NCI-H510A (cell line): ENCODE measurements around the gene OR10K2.
"Not testable (repeated sequence)": the region's sequence is repeated elsewhere in the genome, so short reads cannot be mapped to it uniquely, and the experiment has no call there.

Experiments used
- DNase-seq: peaks from one replicate; lab custom pipeline; 2025; lab: John Stamatoyannopoulos, UW

Gene OR10K2, protein sequence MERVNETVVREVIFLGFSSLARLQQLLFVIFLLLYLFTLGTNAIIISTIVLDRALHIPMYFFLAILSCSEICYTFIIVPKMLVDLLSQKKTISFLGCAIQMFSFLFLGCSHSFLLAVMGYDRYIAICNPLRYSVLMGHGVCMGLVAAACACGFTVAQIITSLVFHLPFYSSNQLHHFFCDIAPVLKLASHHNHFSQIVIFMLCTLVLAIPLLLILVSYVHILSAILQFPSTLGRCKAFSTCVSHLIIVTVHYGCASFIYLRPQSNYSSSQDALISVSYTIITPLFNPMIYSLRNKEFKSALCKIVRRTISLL

DNA sequence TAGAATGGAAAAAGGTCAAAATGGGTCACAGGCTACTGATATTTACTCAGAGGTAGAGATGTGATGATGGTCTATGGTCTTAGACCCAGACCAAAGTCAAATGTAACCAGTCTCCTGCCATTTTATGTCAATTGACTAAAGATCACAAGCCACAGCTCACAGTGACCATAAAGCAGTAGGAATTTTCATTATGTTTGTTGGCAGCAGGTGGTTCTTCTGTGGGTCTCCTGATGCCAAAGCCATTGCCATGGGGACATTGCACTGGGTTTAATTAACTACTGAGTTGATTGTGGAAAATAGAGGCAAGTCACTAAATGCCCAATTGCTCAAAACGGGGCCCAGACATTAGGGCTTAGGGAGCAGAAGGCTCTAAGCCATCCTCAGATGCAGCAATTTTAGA, at the start of gene OR10K2:
Gene OR10K2, minus strand, starts transcription at position 101 of the 400 bp plus-strand sequence. CDS start 5,371 bp downstream, outside the sequence.
- no peak for DNase-seq

DNA sequence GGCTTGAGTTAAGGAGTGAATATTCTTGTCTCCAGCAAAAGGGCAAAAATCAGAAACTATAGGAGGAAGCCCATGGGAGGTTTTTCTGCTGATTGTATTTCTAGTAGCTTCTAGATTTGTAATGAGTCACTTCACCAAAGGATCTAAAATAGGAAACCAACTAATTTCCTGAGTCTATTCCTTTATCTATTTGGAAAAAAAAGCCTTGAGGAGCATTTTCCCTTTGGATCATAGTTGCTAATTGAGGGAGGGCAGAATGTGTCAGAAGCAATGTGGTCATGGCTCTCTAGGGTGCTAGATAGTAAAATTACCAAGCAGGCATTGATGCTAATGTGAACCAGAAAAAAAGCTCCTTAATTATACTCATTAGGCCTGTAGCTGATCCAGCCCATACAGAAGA, 45.9 kb upstream of the OR10K2 start, which contains the start of gene OR10R2:
Gene OR10R2, plus strand, starts transcription at position 301 of the 400 bp plus-strand sequence. CDS start 106 bp downstream, outside the sequence.
- no peak for DNase-seq

DNA sequence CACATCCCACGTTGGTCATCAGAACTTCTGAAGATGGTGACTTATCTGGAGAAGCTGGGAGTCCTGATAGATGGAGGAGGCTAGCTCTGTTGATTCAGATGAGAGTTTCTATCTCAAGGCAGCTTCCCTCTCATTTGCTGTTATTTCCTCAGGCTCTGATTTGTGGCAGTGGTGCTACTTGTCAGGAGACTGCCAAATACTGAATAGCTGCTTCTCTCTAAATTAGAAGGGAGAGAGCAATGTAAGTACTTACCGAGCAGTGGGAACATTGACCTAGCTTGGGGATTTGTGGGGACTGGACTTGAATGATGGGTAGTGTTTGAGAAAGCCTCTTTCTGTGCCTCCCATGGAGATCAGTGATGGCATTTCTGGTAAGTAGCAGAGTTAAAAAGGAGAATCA, 35.5 kb upstream of the OR10K2 start, which contains the start of gene OR10K1:
Gene OR10K1, plus strand, starts transcription at position 301 of the 400 bp plus-strand sequence. CDS start 3,728 bp downstream, outside the sequence.
- DNase-seq = no peak

DNA sequence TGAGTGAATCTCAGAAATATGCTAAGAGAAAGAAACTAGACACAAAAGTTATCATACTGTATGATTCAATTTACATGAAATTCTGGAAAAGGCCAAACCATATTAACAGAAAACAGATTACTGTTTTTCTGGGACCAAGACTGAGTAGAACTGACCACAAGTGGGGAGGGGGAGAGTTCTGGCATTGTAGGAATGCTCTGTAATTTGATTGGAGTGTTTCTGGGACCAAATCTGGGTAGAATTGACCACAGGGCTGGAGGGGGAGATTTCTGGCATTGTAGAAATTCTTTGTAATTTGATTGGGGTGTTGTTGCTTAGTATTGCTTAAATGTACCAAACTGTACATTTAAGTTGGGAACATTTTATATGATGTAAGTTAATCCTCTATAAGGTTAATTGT, 32.2 kb upstream of the OR10K2 start:
- no peak for DNase-seq

DNA sequence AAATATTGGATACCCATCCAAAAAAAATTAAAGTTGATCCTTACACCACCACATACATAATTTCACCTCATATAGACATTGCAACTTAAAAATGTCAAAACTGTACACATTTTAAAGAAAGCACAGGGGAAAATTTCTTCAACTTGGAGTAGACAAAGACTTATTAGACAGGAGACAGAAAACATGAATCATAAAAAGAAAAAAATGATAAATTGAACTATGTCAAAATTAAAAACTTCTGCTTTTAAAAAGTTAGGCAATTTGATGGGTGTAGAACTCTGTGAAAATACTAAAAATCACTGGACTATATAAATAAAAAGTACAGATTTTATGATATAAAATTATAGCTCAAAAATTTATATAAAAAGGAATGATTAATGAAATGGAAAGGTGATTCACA, 31.2 kb upstream of the OR10K2 start:
- DNase-seq = no peak

DNA sequence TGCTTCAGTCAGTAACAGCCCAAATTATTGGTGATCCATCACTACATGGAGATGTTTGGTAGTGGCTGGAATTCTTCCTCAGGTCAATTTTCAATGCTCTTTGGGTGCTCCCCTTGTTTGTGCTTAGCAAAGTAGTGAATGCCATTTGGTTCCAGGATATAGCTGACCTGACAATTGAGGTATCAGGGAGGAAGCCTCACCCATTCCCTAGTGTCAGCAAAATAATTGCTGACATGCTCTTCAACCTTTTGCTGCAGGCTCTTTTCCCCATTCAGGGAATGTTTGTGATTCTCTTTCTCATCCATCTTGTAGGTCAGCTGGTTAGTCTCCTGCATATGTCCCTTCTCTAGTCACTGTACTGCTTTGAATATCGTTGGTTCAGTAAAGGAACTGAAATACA, 28.5 kb upstream of the OR10K2 start:
- no peak for DNase-seq

DNA sequence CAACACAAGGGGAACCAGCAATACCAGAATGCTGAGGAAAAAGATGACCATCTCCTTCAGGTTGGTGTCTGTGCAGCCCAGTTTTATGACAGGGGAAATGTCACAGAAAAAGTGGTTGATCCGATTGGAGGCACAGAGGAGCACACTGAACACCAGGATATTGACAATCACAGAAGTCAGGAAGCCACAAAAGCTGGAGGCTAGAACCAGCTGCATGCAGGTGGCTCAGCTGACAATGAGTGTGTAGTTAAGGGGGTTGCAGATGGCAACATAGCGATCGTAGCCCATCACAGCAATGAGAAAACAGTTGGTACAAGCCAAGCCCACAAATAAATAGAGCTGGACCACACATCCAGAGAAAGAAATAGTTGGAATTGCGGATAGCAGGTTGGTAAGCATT, 19.3 kb upstream of the OR10K2 start:
- no peak for DNase-seq

DNA sequence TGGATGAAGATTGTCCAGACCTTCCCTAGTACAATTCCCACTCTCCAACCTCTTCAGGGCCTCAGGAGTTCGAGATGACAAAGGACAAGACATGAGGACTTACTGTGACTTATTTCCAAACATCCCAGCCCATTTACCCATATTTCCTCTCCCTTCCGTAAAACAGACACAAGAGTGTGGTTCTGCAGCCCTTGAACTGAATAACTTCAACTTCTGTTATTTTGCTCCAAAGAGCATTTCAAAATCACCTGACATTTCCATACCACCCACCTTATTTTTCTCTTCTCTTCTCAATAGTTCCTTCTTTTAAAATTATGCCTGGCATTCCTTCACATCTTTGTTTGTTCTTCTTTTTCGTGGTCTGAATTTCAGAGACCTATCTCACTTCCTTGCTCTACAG, 8.7 kb upstream of the OR10K2 start:
- no peak for DNase-seq

DNA sequence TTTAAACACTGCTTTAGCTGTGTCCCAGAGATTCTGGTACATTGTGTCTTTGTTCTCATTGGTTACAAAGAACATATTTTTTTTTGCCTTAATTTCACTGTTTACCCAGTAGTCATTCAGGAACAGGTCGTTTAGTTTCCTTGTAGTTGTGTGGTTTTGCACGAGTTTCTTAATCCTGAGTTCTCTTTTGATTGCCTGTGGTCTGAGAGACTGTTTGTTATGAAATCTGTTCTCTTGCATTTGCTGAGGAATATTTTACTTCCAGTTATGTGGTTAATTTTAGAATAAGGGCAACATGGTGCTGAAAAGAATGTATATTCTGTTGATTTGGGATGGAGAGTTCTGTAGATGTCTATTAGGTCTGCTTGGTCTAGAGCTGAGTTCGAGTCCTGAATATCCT, 4.1 kb upstream of the OR10K2 start:
- DNase-seq = not testable (repeated sequence)

DNA sequence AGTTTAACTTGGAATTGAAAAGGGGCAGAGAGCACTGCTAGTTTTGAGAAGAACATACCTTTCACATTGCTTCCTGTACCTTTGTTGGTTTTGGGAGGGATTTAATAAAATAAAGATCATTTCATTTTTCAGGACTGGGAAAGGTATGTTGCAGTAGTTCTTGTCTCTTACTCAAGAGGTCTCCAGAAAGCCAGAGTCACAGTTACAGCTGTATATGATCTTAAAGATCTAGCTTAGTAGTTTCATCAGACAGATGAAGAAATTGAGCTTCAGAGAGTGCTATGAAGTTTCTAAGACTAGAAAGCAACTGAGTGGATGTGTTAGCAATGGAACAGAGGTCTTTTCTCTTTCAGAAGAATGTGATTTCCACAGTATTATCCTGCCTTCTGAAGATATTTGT, 1.0 kb downstream of the OR10K2 start:
- no peak for DNase-seq

DNA sequence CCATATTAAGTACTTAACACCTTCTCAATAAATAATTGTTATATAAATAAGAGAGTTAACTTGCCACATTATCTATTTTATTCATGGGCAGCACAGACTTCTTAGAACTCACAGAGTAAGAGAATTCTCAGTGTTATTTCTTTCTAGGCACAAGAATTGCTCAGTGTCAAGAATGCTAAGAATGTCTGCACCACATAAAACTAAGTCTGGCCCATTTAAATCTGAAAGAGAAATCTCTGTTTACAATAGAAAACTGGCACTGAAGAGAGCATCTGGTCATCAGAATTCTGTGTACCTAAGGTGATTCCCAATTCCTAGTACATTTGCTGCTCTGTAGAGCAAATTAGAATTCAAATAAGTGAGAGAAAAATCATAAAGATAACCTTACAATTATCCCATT, 3.8 kb downstream of the OR10K2 start:
- no peak for DNase-seq

DNA sequence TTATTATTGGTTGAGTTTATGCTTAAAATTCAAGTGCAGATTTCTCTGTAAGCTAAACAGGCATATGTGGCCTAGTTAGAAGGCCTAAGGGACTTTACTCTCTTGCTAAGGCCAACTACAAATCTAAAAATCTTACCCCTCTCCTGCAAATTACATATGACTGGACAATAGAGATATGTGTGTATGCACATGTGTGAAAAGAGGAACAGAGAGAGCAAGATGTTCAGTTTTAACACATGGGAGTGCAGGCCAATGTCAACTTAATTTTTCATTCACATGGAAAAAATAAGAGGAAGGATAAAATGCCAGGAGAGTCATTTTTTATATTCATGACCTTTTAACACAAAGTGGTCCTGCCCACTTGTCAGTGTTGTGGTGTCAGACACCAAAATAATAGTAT, 8.5 kb downstream of the OR10K2 start:
- no peak for DNase-seq

DNA sequence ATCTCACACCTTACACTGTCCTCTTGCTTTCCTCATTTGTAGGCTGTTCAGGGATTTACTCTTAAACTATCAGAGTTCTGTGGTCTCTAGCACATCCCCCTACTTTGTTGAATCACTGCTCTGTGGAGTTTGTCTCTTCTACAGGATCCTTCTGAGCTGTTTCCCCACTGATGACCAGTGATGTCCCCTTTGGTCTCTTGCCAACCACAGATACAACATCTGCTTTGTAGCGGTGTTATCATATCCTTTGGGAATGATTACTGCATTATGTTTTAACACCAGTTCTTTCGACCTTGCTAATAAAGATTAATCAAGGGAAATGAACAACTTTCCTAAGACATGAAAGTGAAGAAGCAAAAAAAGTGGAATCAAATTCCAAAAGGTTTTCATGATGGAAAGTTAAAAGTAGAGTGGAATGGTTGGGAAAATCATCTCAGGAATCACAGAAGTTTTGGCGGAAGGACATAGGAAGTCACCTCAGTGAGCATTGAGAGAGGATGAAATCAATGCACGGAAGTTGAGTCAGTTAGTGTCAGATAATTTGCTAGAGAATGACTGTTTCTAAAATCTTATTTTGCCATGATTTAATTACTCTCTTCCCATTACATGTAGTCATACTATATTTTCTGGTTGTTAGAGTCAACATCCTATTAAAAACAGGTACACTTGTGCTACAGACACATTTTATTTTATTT, 11.2 kb downstream of the OR10K2 start:
- no peak for DNase-seq

DNA sequence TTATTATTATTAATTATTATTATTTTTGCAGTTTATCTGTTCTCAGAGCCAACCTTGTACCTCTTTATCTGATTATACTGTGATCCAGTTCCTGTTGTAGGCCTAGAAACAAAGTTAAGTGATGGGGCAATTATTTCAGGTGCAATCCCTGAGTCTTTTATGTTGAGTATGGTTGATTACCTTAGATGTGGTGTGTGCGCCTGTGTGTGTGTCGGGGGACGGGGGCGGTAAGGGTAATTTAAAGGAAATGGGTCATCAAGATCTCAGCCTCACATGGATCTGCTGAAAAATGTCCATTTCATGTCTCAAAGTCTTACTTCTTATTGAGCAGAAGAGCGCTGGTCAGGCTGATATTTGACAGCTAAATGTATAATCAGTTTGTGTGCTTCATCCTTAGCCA, 18.9 kb downstream of the OR10K2 start:
- DNase-seq = no peak

DNA sequence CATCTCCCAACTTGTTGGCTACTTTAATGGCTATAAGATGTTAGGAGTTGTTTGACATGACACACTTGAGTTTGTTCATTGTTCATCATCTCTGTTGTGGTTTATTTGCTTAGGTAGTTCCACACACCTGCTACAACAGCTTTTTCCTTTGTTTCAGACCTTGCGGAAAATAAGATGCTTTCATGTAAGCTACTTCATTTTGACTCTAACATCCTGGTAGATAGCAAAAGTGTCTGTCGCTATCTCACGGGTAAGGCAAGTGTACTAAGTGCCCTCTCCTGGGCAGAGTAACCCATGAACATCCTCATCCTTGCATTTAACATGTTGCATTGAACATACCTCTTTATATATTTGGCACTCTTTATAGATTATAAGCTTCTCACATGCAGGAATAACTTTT, 25.2 kb downstream of the OR10K2 start:
- DNase-seq = peak; percentile 11

DNA sequence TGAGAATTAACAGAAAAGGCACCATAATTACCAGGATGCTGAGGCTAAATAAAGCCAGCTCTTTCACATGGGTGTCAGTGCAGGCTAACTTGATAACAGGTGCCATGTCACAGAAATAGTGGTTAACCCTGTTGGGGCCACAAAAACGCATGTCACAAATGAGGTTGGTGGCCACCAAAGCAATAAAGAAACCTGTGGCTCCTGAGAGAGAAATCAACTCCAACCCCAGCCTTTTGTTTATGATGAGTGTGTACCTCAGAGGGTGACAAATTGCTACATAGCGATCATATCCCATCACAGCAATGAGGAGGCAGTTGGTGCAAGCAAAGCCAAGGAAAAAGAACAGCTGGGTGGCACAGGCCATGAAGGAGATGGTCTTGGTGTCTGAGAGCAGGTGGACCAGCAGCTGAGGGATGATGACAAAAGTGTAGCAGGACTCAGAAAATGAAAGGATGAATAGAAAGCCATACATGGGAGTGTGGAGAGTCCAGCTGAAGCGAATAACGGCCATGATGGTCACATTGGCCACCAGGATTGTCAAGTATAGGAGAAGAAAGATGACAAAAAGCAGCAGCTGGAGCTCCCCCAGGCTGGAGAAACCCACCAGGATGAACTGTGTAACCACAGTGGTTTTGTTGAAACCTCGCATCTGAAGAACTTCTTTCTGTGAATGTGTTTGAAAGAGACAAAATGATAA, 27.1 kb downstream of the OR10K2 start, which contains the start of gene OR10T2:
Gene OR10T2, minus strand, starts transcription at position 649 of the 697 bp plus-strand sequence. Its CDS starts 0 bp downstream, at position 649.
- DNase-seq = no peak

DNA sequence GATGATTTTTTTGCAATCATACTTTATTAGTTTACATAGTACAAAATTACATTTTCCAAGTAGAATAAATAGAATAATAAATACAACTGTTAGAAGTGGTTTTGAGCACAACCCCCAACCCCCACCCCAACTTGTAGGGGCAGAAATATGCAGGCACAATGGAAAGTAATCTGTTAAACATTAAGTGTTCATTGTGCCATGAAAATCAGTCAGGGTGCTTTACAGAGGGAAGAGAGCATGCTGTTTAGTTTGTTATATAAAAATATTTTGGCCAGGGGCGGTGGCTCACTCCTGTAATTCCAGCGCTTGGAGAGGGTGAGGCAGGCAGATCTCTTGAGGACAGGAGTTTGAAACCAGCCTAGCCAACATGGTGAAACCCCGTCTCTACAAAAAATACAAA, 29.4 kb downstream of the OR10K2 start:
- DNase-seq = no peak

DNA sequence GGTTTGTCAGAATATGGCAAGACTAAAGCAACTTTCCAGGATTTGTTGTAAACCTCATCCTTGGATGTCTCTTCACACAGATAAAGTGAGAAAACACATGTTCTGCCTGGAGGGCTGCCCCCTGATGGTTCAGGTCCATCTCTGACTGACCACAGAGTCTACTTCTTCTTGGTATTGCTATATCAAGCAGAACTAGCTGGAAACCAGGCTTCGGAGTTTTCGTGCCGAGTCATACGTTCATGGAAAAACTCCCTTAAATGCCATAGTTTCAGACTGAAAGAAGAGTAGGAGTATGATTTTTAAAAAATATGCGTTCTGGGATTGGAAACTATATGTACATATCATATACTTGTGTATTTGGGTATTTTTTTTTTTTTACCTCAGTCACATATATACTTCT, 32.6 kb downstream of the OR10K2 start:
- DNase-seq = no peak

DNA sequence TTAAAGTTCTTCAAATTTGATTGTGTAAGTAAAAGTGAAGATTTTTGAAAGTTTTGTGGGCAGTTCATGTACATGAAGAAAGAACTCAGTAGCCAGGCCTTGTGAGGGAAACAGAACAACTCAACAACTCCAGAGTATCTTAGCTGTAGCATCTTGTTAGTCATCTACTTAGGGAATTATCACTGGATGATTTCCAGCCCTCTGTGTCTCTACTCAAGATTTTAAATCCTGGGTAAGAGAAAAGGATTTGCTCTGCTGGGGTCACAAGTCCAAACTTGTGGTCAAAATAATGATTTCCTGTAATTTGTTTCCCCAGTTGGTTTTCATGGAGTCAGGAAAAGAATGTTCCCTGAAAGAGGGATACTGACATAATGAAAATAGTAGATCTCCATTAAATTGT, 34.9 kb downstream of the OR10K2 start:
- no peak for DNase-seq

DNA sequence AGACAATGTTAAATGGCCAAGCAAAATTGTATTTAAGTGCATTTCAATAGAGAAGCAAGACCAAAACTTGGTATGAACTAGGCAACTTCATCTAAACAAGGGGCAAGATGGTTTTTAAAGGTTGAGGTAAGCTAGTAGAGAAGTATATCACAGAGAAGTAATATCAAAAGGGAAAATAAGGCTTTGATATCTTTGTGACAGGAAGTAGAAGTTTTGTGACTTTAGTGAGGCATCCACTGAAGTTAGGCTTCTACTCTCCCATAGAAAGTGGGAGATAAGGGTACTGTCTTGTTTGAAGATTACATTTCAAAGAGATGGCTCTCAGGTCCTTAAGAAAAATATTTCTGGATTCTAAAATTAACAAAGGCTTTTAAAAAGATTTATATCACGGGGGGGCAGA, 35.7 kb downstream of the OR10K2 start:
- DNase-seq = no peak

DNA sequence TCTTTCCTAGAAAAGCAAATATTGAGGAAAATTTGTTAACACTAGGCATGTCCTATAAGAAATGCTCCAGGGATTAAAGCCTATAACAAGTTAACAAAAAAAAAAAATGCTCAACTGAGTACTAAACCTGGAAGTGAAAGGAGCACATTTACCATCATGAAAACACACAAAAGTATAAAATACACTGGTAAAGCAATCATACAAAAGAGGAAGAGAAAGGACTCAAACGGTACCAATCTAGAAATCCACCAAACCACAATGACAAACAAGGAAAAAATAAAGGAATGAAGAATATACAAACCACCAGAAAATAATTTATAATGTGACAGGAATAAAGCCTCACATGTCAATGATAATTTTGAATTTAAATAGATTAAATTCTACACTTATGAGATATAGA, 51.2 kb downstream of the OR10K2 start:
- no peak for DNase-seq

DNA sequence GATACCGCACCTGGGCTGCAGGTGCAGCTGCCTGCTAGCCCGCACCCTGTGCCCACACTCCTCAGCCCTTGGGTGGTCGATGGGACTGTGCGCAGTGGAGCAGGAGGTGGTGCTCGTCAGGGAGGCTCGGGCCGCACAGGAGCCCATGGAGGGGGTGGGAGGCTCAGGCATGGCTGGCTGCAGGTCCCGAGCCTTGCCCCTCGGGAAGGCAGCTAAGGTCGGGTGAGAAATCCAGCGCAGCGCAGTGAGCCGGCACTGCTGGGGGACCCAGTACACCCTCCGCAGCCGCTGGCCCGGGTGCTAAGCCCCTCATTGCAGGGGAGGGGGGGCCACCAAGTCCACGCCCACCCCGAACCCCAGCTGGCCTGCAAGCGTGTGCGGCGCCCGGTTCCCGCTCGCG, 51.9 kb downstream of the OR10K2 start:
- not testable (repeated sequence) for DNase-seq
